Ascending aorta (tissue), 2 donors: ENCODE results near the gene NFU1. TPM values are rescaled to one million over a fixed set of nuclear protein-coding genes. Genes with fewer than 3 reads are reported as not detected.

Experiments
- DNase-seq, 2 donors: peaks; one replicate each; pipeline ENCODE4 v3.0.0-alpha.2; 2019; ENCODE audit warnings: low spot score in 2 of 2
- H3K27ac ChIP-seq, 2 donors: fragments of 200-600 bp; sonication (generic); one replicate each; pipeline ENCODE4 v1.5.1; 2016 to 2017; ENCODE audit warnings: mild to moderate bottlenecking in 1 of 2
- H3K27me3 ChIP-seq: fragments of 200-600 bp; sonication (generic); one replicate; pipeline ENCODE4 v1.5.1; 2017
- H3K36me3 ChIP-seq, 2 donors: fragments of 200-600 bp; sonication (generic); one replicate each; pipeline ENCODE4 v1.5.1; 2016
- H3K4me1 ChIP-seq, 2 donors: fragments of 200-600 bp; sonication (generic); one replicate each; pipeline ENCODE4 v1.5.1; 2016 to 2017; ENCODE audit warnings: mild to moderate bottlenecking in 1 of 2
- H3K4me3 ChIP-seq, 2 donors: fragments of 200-600 bp; sonication (generic); one replicate each; pipeline ENCODE4 v1.5.1; 2016 to 2017; ENCODE audit warnings: mild to moderate bottlenecking in 1 of 2
- H3K9me3 ChIP-seq, 2 donors: fragments of 200-600 bp; sonication (generic); one replicate each; pipeline ENCODE4 v1.5.1; 2016
- intact Hi-C: fragments of 100-400 bp; cut with DNase I; formaldehyde crosslinking; loops from one replicate; pipeline ENCODE4 v1.15.1; 2023
- total RNA-seq: library from RNA; depleted of rRNA; stranded (reverse); fragments of >200 nt; gene quantifications from one replicate; pipeline ENCODE4 v1.1.0, GENCODE V29; 2016
- TF ChIP-seq, protein P1 (sequence below), 3 experiments: fragments of 200-600 bp in 2 of 3; fragments of 450-650 bp in 1 of 3; sonication (generic) in 2 of 3; IDR thresholded peaks; one replicate each; pipeline ENCODE4 v1.5.1; 2016 to 2019; ENCODE audit warnings: antibody characterized with exemption in 3 of 3, mild to moderate bottlenecking in 1 of 3, moderate library complexity in 1 of 3

Gene NFU1
- total RNA-seq, result 49.4 TPM

DNA sequence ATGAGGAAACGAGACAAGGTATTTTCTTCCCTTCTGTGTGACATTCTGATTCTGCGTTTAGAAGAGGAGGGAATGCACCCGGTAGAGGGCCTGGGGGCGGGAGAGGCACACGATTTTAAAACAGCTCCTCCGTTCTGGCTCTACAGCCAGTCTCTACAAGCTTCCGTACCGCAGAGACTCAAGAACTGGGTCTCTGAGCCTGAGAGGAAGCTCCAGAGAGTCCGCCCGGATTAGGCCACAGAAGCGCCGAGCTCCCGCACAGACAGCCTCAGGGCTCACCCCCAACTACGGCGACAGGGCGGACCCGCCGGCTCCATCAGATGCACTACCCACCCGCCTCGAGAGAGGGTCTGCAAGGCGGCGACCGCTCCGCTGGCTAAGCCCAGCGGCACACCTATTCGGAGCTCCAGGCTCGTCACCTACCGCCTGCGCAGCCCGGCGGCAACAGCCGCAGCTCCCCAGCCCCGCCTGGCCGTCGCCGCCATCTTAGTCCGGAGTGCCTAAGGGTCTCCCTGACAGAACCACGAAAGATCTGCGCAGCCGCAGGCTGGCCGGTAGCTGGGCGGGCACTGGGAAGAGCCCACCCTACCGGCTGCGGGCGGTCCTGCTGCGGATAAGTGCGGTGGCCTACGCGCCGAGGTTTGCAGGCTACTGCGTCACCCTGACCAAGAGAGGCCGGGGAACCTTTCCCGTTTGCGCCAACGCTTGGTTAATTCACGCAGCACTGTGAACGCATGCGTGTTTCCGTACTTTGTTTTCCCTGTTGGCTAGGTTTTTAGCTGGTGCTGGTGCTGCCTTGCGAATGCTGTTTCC, at the start of gene NFU1:
TSS of gene NFU1 (minus strand) at position 498 of the 813 bp plus-strand sequence. CDS start at position 485, 13 bp downstream.
- TF ChIP-seq, protein P1, sequence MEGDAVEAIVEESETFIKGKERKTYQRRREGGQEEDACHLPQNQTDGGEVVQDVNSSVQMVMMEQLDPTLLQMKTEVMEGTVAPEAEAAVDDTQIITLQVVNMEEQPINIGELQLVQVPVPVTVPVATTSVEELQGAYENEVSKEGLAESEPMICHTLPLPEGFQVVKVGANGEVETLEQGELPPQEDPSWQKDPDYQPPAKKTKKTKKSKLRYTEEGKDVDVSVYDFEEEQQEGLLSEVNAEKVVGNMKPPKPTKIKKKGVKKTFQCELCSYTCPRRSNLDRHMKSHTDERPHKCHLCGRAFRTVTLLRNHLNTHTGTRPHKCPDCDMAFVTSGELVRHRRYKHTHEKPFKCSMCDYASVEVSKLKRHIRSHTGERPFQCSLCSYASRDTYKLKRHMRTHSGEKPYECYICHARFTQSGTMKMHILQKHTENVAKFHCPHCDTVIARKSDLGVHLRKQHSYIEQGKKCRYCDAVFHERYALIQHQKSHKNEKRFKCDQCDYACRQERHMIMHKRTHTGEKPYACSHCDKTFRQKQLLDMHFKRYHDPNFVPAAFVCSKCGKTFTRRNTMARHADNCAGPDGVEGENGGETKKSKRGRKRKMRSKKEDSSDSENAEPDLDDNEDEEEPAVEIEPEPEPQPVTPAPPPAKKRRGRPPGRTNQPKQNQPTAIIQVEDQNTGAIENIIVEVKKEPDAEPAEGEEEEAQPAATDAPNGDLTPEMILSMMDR (IDR thresholded peaks at IDR 0.05), result peak; percentile 61 to 84 (median 75)
- peak within 1 kb of the TSS; percentile 94 to 95 for H3K27ac ChIP-seq
- no peaks in the 10 kb centered on the region for H3K27me3 ChIP-seq
- peak within 1 kb of the TSS; percentile 81 to 92 for H3K4me3 ChIP-seq
- peaks cover 5 to 14% of the 10 kb centered on the region in 2 donors for H3K4me1 ChIP-seq
- H3K36me3 ChIP-seq, result no peaks in the 10 kb centered on the region
- peak; percentile 80 to 97 for DNase-seq
- no peaks in the 10 kb centered on the region for H3K9me3 ChIP-seq
- intact Hi-C loops, result loop anchor here (1.0 to 10.0 kb wide), 4 partner anchors 50 to 605 kb away; partner anchors contain the start of genes GFPT1 and GMCL1

DNA sequence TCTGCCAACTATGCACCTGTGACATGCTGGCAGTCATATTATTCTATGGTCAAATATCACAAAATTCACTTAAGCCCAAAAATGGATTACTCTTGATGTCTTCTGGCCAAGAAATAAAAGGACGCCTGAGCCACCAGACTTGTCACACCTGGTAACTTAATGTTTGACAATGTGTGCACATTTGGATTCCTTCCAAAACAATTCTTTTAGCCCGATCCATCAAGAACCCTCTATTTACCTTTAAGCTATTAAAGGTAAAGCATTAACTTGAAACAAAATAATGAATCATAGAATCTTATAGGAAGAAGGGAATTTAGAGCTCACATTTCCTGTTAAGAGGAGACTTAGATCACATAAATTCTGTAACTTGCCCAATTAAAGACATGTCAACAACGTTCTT, 46.5 kb upstream of the NFU1 start:
- H3K4me1 ChIP-seq, result no peaks in the 10 kb centered on the region
- no peaks in the 10 kb centered on the region for H3K9me3 ChIP-seq
- no peaks in the 10 kb centered on the region for H3K27me3 ChIP-seq
- no peak overlapping the region for H3K27ac ChIP-seq
- intact Hi-C loops, result no loop called here
- H3K36me3 ChIP-seq, result peaks cover 16 to 21% of the 10 kb centered on the region in 2 donors
- no peak overlapping the region for H3K4me3 ChIP-seq
- DNase-seq, result no peak
- TF ChIP-seq, protein P1 (IDR thresholded peaks at IDR 0.05), result no peak

DNA sequence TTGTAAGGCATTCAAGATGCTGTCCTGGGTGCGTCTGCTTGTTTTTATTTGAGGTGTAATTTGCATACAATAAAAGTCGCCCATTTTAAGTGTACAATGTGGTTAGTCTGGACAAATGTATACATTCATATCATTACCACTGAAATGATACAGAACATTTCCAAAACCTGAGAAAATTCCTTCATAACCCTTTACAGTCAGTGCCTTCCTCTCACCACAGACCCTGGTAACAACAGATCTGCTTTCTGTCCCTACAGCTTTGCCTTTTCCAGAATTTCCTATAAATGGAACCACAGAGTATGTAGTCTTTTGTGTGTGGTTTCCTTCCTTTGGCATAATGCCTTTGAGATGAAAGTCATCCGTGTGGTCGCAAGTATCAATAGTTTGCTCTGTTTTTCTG, 45.8 kb upstream of the NFU1 start:
- intact Hi-C loops, result no loop called here
- Histone ChIP-seq H3K27me3 (no peaks in the 10 kb centered on the region), H3K27ac (no peak overlapping the region), H3K4me1 (no peaks in the 10 kb centered on the region), H3K9me3 (no peaks in the 10 kb centered on the region), H3K4me3 (no peak overlapping the region), H3K36me3 (peaks cover 16 to 21% of the 10 kb centered on the region in 2 donors)
- no peak for DNase-seq
- TF ChIP-seq, protein P1 (IDR thresholded peaks at IDR 0.05), result no peak

DNA sequence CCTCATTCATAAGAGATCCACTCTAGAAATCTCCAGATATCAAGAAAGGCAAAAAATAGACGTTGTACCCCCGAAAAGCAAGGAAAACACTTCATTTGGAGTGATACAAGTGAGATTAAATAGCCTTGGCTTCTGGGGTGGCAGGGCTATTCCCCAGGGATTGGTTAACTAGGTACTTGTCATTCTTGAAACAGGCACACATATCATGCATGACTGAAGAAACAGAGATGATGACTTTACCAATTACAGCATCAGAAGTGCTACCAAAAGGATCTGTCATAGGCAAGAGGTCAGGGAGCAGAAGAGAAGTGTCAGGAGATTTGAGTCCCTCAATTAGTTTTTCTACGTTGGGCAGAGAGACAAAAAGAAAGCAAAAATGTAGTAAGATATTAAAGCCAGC, 45.2 kb upstream of the NFU1 start:
- H3K9me3 ChIP-seq, result no peaks in the 10 kb centered on the region
- no peak overlapping the region for H3K27ac ChIP-seq
- no peak overlapping the region for H3K4me3 ChIP-seq
- H3K36me3 ChIP-seq, result peaks cover 16 to 21% of the 10 kb centered on the region in 2 donors
- no peaks in the 10 kb centered on the region for H3K27me3 ChIP-seq
- intact Hi-C loops, result no loop called here
- TF ChIP-seq, protein P1 (IDR thresholded peaks at IDR 0.05), result no peak
- DNase-seq, result no peak
- H3K4me1 ChIP-seq, result no peaks in the 10 kb centered on the region

DNA sequence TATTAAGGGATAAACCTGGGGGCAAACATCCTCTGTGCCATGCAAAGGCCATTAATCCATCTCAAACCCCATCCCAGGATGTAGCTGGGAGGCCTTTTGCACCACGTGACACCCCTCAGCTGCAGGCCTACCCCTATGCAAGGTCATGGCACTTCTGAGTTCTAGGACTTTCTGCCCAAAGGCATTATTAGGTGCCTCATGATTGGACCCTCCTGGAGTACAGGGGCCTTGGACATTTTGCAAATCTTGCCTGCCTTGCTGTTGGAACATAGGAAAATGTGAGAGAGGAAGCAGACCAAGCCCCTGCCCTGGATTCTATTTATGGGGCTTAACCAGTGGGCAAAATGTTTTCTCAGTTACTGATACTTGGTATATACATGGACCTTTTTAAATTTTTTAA, 44.2 kb upstream of the NFU1 start:
- no peak overlapping the region for H3K4me3 ChIP-seq
- no peak overlapping the region for H3K27ac ChIP-seq
- no peaks in the 10 kb centered on the region for H3K4me1 ChIP-seq
- H3K36me3 ChIP-seq, result peaks cover 16 to 19% of the 10 kb centered on the region in 2 donors
- H3K27me3 ChIP-seq, result no peaks in the 10 kb centered on the region
- no peaks in the 10 kb centered on the region for H3K9me3 ChIP-seq
- DNase-seq, result no peak
- intact Hi-C loops, result no loop called here
- TF ChIP-seq, protein P1 (IDR thresholded peaks at IDR 0.05), result no peak
